Right kidney (tissue), 1 donor: ENCODE measurements around the gene ZNF232.
"Not testable (repeated sequence)": the region's sequence is repeated elsewhere in the genome, so short reads cannot be mapped to it uniquely, and the experiment has no call there.

Source experiments
- DNase-seq: peaks from one replicate; pipeline ENCODE4 v3.0.0-alpha.2; 2016

Gene ZNF232

GRCh38 chr17:5097101-5097834, 14.4 kb downstream of the ZNF232 start:
- peak; percentile 94 for DNase-seq

GRCh38 chr17:5096731-5097100, 15.0 kb downstream of the ZNF232 start:
- DNase-seq: no peak

- DNase-seq: no peak
These were observed 19.3 kb downstream of the ZNF232 start for GRCh38 chr17:5092218-5093010.

GRCh38 chr17:5080591-5080990, 31.1 kb downstream of the ZNF232 start:
- no peak for DNase-seq

- peak; percentile 98 for DNase-seq
These were observed 33.3 kb downstream of the ZNF232 start, which contains the start of gene ZFP3 for GRCh38 chr17:5078106-5079028. TSS of gene ZFP3 (plus strand) at chr17:5078467. CDS start at chr17:5091505, 13,038 bp downstream.

- no peak for DNase-seq
These were observed 33.9 kb downstream of the ZNF232 start for GRCh38 chr17:5077781-5078105.

GRCh38 chr17:5077275-5077674, 34.4 kb downstream of the ZNF232 start:
- not testable (repeated sequence) for DNase-seq

GRCh38 chr17:5075472-5075871, 36.2 kb downstream of the ZNF232 start:
- not testable (repeated sequence) for DNase-seq

GRCh38 chr17:5069724-5070123, 42.0 kb downstream of the ZNF232 start:
- DNase-seq: no peak

GRCh38 chr17:5068236-5068635, 43.4 kb downstream of the ZNF232 start:
- no peak for DNase-seq

GRCh38 chr17:5065227-5065744, 46.4 kb downstream of the ZNF232 start:
- DNase-seq: no peak
